ENCODE results near the gene EMX1. TPM values are rescaled to one million over a fixed set of nuclear protein-coding genes. Genes with fewer than 3 reads are reported as not detected.

The EMX1 gene
- total and polyA plus RNA-seq, 2 of the 13 experiments (the other 11 are each of a cell fraction or from before 2014, with no cell fraction given) = 0.62 to 4.9 TPM

GRCh38 chr2:72887740-72888437, 29.4 kb upstream of the EMX1 start (continued):
- TF ChIP-seq MIXL1 (CRISPR knock-in tag; IDR thresholded peaks at IDR 0.05) = no peak; the same call in 1 of the 2 replicates
- TF ChIP-seq POLR2G (IDR thresholded peaks at IDR 0.05; ENCODE audit: low read depth, low read length) = peak; percentile 57
- 0 out of 2 replicates have a peak, but pooled peaks have one; percentile 29 for TF ChIP-seq FOSL2 (CRISPR knock-in tag; IDR thresholded peaks at IDR 0.05)
- TF ChIP-seq ATF2 (CRISPR knock-in tag; IDR thresholded peaks at IDR 0.05) = peak; percentile 75
- TF ChIP-seq MIER3 (CRISPR knock-in tag; IDR thresholded peaks at IDR 0.05; ENCODE audit: borderline replicate concordance) = peak; percentile 54; the same call in 1 of the 2 replicates
- peak; percentile 59; the same call in 1 of the 2 replicates for TF ChIP-seq ZNF879 (CRISPR knock-in tag; IDR thresholded peaks at IDR 0.05)
- TF ChIP-seq GMEB2 (CRISPR knock-in tag; IDR thresholded peaks at IDR 0.05; ENCODE audit: low read depth) = no peak
- TF ChIP-seq ZFP36 (IDR thresholded peaks at IDR 0.05; ENCODE audit: borderline replicate concordance, low read depth, low read length, partially characterized antibody) = no peak
- peak; percentile 69; the same call in 1 of the 2 replicates for TF ChIP-seq ZBTB34 (CRISPR knock-in tag; IDR thresholded peaks at IDR 0.05)
- TF ChIP-seq PHF5A (CRISPR knock-in tag; IDR thresholded peaks at IDR 0.05; ENCODE audit: low read depth, unreplicated experiment) = no peak
- TF ChIP-seq MZF1 (CRISPR knock-in tag; IDR thresholded peaks at IDR 0.05; ENCODE audit: borderline replicate concordance) = peak; percentile 50; the same call in 1 of the 2 replicates
- TF ChIP-seq ZMAT5 (CRISPR knock-in tag; IDR thresholded peaks at IDR 0.05; ENCODE audit: borderline replicate concordance, low read depth) = no peak
- TF ChIP-seq PHF20 (CRISPR knock-in tag; IDR thresholded peaks at IDR 0.05) = no peak; the same call in 1 of the 2 replicates
- TF ChIP-seq ZNF160 (CRISPR knock-in tag; IDR thresholded peaks at IDR 0.05) = no peak
- no peak for TF ChIP-seq PRPF4 (IDR thresholded peaks at IDR 0.05; ENCODE audit: low read depth, low read length, poor library complexity, severe bottlenecking)
- no peak for TF ChIP-seq POLR2AphosphoS5 (IDR thresholded peaks at IDR 0.05; ENCODE audit: low read depth, low read length)
- TF ChIP-seq SKI (IDR thresholded peaks at IDR 0.05; ENCODE audit: partially characterized antibody) = no peak
- peak; percentile 47 for TF ChIP-seq ZBTB7B (CRISPR knock-in tag; IDR thresholded peaks at IDR 0.05)
- TF ChIP-seq MTA3 (CRISPR knock-in tag; IDR thresholded peaks at IDR 0.05) = no peak
- TF ChIP-seq SNAPC4 (CRISPR knock-in tag; IDR thresholded peaks at IDR 0.05) = 0 out of 2 replicates have a peak, but pooled peaks have one; percentile 22

Measured in HepG2 (cell line).